Peyer's patch (tissue), 4 donors: ENCODE data around the gene PTPN14. TPM values are rescaled to one million over a fixed set of nuclear protein-coding genes. Genes with fewer than 3 reads are reported as not detected.

Source experiments
- DNase-seq, 3 donors: peaks; one replicate each; pipeline ENCODE4 v3.0.0-alpha.2; 2017 to 2019
- H3K27ac ChIP-seq, 4 donors: fragments of 200-600 bp; sonication (generic); one replicate each; pipeline ENCODE4 v1.5.1; 2016 to 2019
- H3K27me3 ChIP-seq, 2 donors: fragments of 200-600 bp; sonication (generic); one replicate each; pipeline ENCODE4 v1.5.1; 2019
- H3K36me3 ChIP-seq, 3 donors: fragments of 200-600 bp; sonication (generic); one replicate each; pipeline ENCODE4 v1.5.1; 2016 to 2019
- H3K4me1 ChIP-seq, 4 donors: fragments of 200-600 bp; sonication (generic); one replicate each; pipeline ENCODE4 v1.5.1; 2016 to 2019
- H3K4me3 ChIP-seq, 4 donors: fragments of 200-600 bp; sonication (generic); 1 replicate in 3 of 4; 2 replicates in 1 of 4; pipeline ENCODE4 v1.5.1; 2016 to 2019; ENCODE audit warnings: mild to moderate bottlenecking in 1 of 4
- H3K9me3 ChIP-seq, 4 donors: fragments of 200-600 bp; sonication (generic); one replicate each; pipeline ENCODE4 v1.5.1; 2016 to 2019; ENCODE audit warnings: mild to moderate bottlenecking in 1 of 4
- CTCF ChIP-seq, 6 experiments: fragments of 450-650 bp in 4 of 6; fragments of 200-600 bp in 2 of 6; sonication (generic) in 1 of 6; IDR thresholded peaks; one replicate each; pipeline ENCODE4 v1.5.1; 2017 to 2019; ENCODE audit warnings: antibody characterized with exemption in 6 of 6, mild to moderate bottlenecking in 3 of 6, moderate library complexity in 1 of 6
- POLR2A ChIP-seq, 2 donors: fragments of 450-650 bp; IDR thresholded peaks; one replicate each; pipeline ENCODE4 v1.5.1; 2017; ENCODE audit warnings: antibody characterized with exemption in 2 of 2, mild to moderate bottlenecking in 2 of 2, moderate library complexity in 2 of 2
- total RNA-seq, 4 donors: library from RNA; depleted of rRNA; stranded (reverse); fragments of >200 nt; gene quantifications; one replicate each; pipeline ENCODE4 v1.1.0, GENCODE V29; 2016

The PTPN14 gene
- total RNA-seq, 4 donors from 2014 or later, result 1.9 to 6.6 (median 4.2) TPM

GRCh38 chr1:214455479-214455878 lies 95.9 kb downstream of the PTPN14 start:
- H3K4me3 ChIP-seq, result no peak overlapping the region
- no peak for DNase-seq
- H3K27ac ChIP-seq, result no peak overlapping the region
- H3K9me3 ChIP-seq, result no peaks in the 10 kb centered on the region
- no peaks in the 10 kb centered on the region for H3K4me1 ChIP-seq
- no peaks in the 10 kb centered on the region for H3K36me3 ChIP-seq
- TF ChIP-seq CTCF (IDR thresholded peaks at IDR 0.05) (no peak), POLR2A (IDR thresholded peaks at IDR 0.05) (no peak)
- H3K27me3 ChIP-seq, result no peaks in the 10 kb centered on the region

GRCh38 chr1:214454569-214455396 lies 96.6 kb downstream of the PTPN14 start:
- no peaks in the 10 kb centered on the region for H3K27me3 ChIP-seq
- no peaks in the 10 kb centered on the region for H3K36me3 ChIP-seq
- TF ChIP-seq CTCF (IDR thresholded peaks at IDR 0.05) (no peak), POLR2A (IDR thresholded peaks at IDR 0.05) (no peak)
- H3K27ac ChIP-seq, result no peak overlapping the region
- no peaks in the 10 kb centered on the region for H3K9me3 ChIP-seq
- no peak overlapping the region for H3K4me3 ChIP-seq
- no peak for DNase-seq
- no peaks in the 10 kb centered on the region for H3K4me1 ChIP-seq

GRCh38 chr1:214453109-214453722 lies 98.2 kb downstream of the PTPN14 start:
- no peak for DNase-seq
- H3K4me3 ChIP-seq, result no peak overlapping the region
- no peak overlapping the region for H3K27ac ChIP-seq
- no peaks in the 10 kb centered on the region for H3K9me3 ChIP-seq
- no peaks in the 10 kb centered on the region for H3K4me1 ChIP-seq
- H3K36me3 ChIP-seq, result no peaks in the 10 kb centered on the region
- no peaks in the 10 kb centered on the region for H3K27me3 ChIP-seq
- TF ChIP-seq CTCF (IDR thresholded peaks at IDR 0.05), result no peak

GRCh38 chr1:214452152-214452784 lies 99.1 kb downstream of the PTPN14 start:
- DNase-seq, result no peak
- no peaks in the 10 kb centered on the region for H3K36me3 ChIP-seq
- H3K9me3 ChIP-seq, result no peaks in the 10 kb centered on the region
- H3K27me3 ChIP-seq, result no peaks in the 10 kb centered on the region
- no peak overlapping the region for H3K27ac ChIP-seq
- no peak overlapping the region for H3K4me3 ChIP-seq
- no peak for TF ChIP-seq CTCF (IDR thresholded peaks at IDR 0.05)
- TF ChIP-seq POLR2A (IDR thresholded peaks at IDR 0.05), result no peak
- no peaks in the 10 kb centered on the region for H3K4me1 ChIP-seq

- Histone ChIP-seq H3K9me3 (no peaks in the 10 kb centered on the region), H3K4me1 (no peaks in the 10 kb centered on the region), H3K27me3 (no peaks in the 10 kb centered on the region), H3K27ac (no peak overlapping the region), H3K4me3 (no peak overlapping the region), H3K36me3 (no peaks in the 10 kb centered on the region)
- TF ChIP-seq POLR2A (IDR thresholded peaks at IDR 0.05) (no peak), CTCF (IDR thresholded peaks at IDR 0.05) (no peak)
- no peak for DNase-seq
Observed at GRCh38 chr1:214451596-214451995, 99.8 kb downstream of the PTPN14 start.
